ENCODE data around the gene CSNK1A1L.

The CSNK1A1L gene

GRCh38 chr13:37139356-37139755, 33.9 kb upstream of the CSNK1A1L start:
- no peak overlapping the region for H3K27ac ChIP-seq
- TF ChIP-seq ZFX (IDR thresholded peaks at IDR 0.05; ENCODE audit: borderline replicate concordance) (no peak), CTCF (IDR thresholded peaks at IDR 0.05) (no peak)

GRCh38 chr13:37138926-37139325, 33.5 kb upstream of the CSNK1A1L start:
- TF ChIP-seq ZFX (IDR thresholded peaks at IDR 0.05; ENCODE audit: borderline replicate concordance) = no peak
- no peak for TF ChIP-seq CTCF (IDR thresholded peaks at IDR 0.05)
- H3K27ac ChIP-seq = no peak overlapping the region

- TF ChIP-seq ZFX (IDR thresholded peaks at IDR 0.05; ENCODE audit: borderline replicate concordance) (no peak), CTCF (IDR thresholded peaks at IDR 0.05) (peak; percentile 37)
- H3K27ac ChIP-seq = no peak overlapping the region
These were observed 32.7 kb upstream of the CSNK1A1L start for GRCh38 chr13:37138169-37138568.

- H3K27ac ChIP-seq = no peak overlapping the region
- TF ChIP-seq CTCF (IDR thresholded peaks at IDR 0.05) (no peak), ZFX (IDR thresholded peaks at IDR 0.05; ENCODE audit: borderline replicate concordance) (no peak)
These were observed 31.2 kb upstream of the CSNK1A1L start for GRCh38 chr13:37136633-37137032.

- H3K27ac ChIP-seq = no peak overlapping the region
- TF ChIP-seq ZFX (IDR thresholded peaks at IDR 0.05; ENCODE audit: borderline replicate concordance) = no peak
- TF ChIP-seq CTCF (IDR thresholded peaks at IDR 0.05) = no peak
These were observed 30.7 kb upstream of the CSNK1A1L start for GRCh38 chr13:37136187-37136586.

- no peak overlapping the region for H3K27ac ChIP-seq
- TF ChIP-seq ZFX (IDR thresholded peaks at IDR 0.05; ENCODE audit: borderline replicate concordance) (no peak), CTCF (IDR thresholded peaks at IDR 0.05) (no peak)
These were observed 29.1 kb upstream of the CSNK1A1L start for GRCh38 chr13:37134411-37135041.

- no peak for TF ChIP-seq CTCF (IDR thresholded peaks at IDR 0.05)
- no peak for TF ChIP-seq ZFX (IDR thresholded peaks at IDR 0.05; ENCODE audit: borderline replicate concordance)
- H3K27ac ChIP-seq = no peak overlapping the region
These were observed 26.7 kb upstream of the CSNK1A1L start for GRCh38 chr13:37132211-37132610.
